ENCODE measurements around the gene HCRT. TPM values are rescaled to one million over a fixed set of nuclear protein-coding genes. Genes with fewer than 3 reads are reported as not detected.
A peak's percentile ranks its signal among the peaks of the same experiment; 100 is the strongest.
"Not testable (repeated sequence)": the region's sequence is repeated elsewhere in the genome, so short reads cannot be mapped to it uniquely, and the experiment has no call there.

The HCRT gene
- total RNA-seq, 1 donor from 2014 or later = not detected

DNA sequence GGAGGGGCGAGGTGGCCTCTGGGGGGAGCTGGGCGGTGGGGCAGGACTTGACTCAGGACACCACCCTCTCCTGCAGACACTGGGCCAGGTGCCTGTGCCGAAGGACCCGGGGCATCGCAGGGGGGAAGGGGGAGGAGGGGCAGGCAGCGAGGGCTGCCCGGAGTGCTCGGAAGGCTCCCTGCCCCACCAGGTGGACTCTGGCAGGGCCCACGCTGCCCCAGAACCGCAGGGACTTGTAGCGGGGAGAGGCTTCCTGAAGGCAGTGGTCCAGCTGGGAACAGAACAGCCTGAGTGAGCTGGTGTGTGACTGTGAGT, 4.4 kb upstream of the HCRT start:
- Histone ChIP-seq H3K9ac (ENCODE audit: low read depth in 1 of 3, low read length in 3 of 3) (no peak overlapping the region), H3K4me1 (ENCODE audit: control insufficient read depth in 3 of 3, insufficient read depth in 3 of 3, low read length in 3 of 3) (peaks cover 15 to 30% (median 17%) of the 10 kb centered on the region in 3 donors)

DNA sequence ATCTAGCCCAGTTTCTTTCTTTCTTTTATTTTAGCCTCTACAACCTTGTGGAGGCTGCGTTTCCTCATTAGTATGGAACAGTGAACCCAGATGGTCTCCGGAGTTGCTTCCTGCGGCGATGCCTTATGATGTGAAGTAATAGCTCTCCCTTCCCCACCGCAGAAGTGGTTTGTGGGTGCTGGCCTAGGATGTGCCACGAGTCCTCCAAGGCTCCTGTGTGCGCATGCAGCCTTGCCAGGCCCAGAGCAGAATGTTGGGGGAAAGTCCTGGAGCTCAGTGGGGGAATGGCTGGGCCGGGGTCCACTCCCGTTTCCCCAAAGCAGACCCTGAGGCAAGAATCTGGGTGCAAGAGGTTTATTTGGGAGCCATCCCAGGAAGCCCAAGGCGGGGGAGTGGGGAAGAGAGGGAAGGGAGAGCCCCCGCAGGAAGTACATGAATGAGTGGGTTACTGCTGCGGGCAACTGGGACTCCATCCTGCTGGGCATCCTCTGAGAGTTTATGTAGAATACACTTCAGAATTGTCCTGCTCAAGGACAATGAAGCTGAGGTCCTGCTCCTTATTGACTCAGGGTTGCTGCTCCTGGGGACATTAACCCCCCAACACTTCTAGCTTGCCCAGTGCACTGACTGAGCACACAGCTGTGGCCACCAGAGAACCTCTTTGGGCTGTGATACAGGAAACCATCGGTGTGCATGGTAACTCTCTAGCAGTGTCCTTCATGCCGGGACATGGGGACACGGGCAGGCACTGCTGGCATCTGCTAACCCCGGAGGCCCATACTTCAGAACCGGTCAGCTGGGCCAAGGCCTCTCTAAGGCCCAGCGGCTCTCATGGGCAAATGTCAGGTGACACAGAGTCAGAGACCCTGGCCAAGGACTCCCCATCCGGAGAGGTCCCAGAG, 3.7 kb upstream of the HCRT start:
- peaks cover 15 to 28% (median 19%) of the 10 kb centered on the region in 3 donors for H3K4me1 ChIP-seq (ENCODE audit: control insufficient read depth in 3 of 3, insufficient read depth in 3 of 3, low read length in 3 of 3)
- no peak overlapping the region for H3K9ac ChIP-seq (ENCODE audit: low read depth in 1 of 3, low read length in 3 of 3)
- H3K27ac ChIP-seq (ENCODE audit: low read depth, low read length) = no peak overlapping the region

More for the DNA sequence above, 4.4 kb upstream of the HCRT start:
- Histone ChIP-seq H3K27me3 (ENCODE audit: control insufficient read depth in 3 of 3, insufficient read depth in 3 of 3, low read length in 3 of 3) (no peaks in the 10 kb centered on the region), H3K9me3 (ENCODE audit: control insufficient read depth in 3 of 3, low read length in 3 of 3) (no peaks in the 10 kb centered on the region), H3K4me3 (ENCODE audit: low read length in 3 of 3) (no peak overlapping the region), H3K36me3 (ENCODE audit: control insufficient read depth in 3 of 3, insufficient read depth in 3 of 3, low read length in 3 of 3) (peaks cover 0 to 7% (median 4%) of the 10 kb centered on the region in 3 donors), H3K27ac (ENCODE audit: low read depth, low read length) (no peak overlapping the region)

DNA sequence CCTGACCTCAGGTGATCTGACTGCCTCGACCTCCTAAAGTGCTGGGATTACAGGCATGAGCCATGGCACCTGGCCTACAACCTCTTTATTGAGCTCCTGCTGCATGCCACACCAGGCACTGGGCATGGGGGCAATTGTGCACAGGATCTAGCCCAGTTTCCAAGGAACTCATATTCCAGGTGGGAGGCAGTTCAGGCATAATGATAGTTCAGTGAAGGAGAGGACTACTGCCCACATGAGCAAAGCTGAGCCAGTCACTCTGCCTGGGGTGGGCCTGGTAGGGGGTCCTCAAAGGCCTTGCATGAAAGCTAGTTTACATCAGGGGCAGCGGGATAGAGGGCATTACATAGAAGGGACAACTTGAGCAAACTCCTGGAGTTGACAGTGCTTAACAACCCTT, 2.6 kb upstream of the HCRT start:
- H3K9me3 ChIP-seq (ENCODE audit: control insufficient read depth in 3 of 3, low read length in 3 of 3) = no peaks in the 10 kb centered on the region
- H3K27ac ChIP-seq (ENCODE audit: low read depth, low read length) = no peak overlapping the region
- H3K36me3 ChIP-seq (ENCODE audit: control insufficient read depth in 3 of 3, insufficient read depth in 3 of 3, low read length in 3 of 3) = peaks cover 0 to 6% (median 4%) of the 10 kb centered on the region in 3 donors
- no peak overlapping the region for H3K9ac ChIP-seq (ENCODE audit: low read depth in 1 of 3, low read length in 3 of 3)
- H3K4me1 ChIP-seq (ENCODE audit: control insufficient read depth in 3 of 3, insufficient read depth in 3 of 3, low read length in 3 of 3) = peaks cover 9 to 21% (median 18%) of the 10 kb centered on the region in 3 donors
- H3K27me3 ChIP-seq (ENCODE audit: control insufficient read depth in 3 of 3, insufficient read depth in 3 of 3, low read length in 3 of 3) = peaks cover 0 to 6% (median 0%) of the 10 kb centered on the region in 3 donors
- no peak overlapping the region for H3K4me3 ChIP-seq (ENCODE audit: low read length in 3 of 3)

More for the DNA sequence above, 3.7 kb upstream of the HCRT start:
- no peak overlapping the region for H3K4me3 ChIP-seq (ENCODE audit: low read length in 3 of 3)
- H3K36me3 ChIP-seq (ENCODE audit: control insufficient read depth in 3 of 3, insufficient read depth in 3 of 3, low read length in 3 of 3) = peaks cover 0 to 7% (median 4%) of the 10 kb centered on the region in 3 donors
- H3K9me3 ChIP-seq (ENCODE audit: control insufficient read depth in 3 of 3, low read length in 3 of 3) = no peaks in the 10 kb centered on the region
- H3K27me3 ChIP-seq (ENCODE audit: control insufficient read depth in 3 of 3, insufficient read depth in 3 of 3, low read length in 3 of 3) = no peaks in the 10 kb centered on the region

DNA sequence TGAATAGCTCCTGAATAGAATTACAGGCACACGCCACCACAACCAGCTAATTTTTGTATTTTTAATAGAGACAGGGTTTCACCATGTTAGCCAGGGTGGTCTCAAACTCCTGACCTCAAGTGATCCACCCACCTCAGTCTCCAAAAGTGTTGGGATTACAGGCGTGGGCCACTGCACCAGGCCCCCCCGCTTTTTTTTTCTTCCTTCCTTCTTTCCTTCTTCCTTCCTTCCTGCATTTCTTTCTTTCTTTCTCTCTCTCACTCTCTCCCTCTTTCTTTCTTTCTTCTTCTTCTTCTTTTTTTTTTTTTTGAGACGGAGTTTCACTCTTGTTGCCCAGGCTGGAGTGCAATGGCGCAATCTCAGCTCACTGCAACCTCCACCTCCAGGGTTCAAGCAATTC, 939 bp upstream of the HCRT start:
- H3K36me3 ChIP-seq (ENCODE audit: control insufficient read depth in 3 of 3, insufficient read depth in 3 of 3, low read length in 3 of 3); H3K9me3 ChIP-seq (ENCODE audit: control insufficient read depth in 3 of 3, low read length in 3 of 3); H3K4me3 ChIP-seq (ENCODE audit: low read length in 3 of 3); H3K27ac ChIP-seq (ENCODE audit: low read depth, low read length); H3K9ac ChIP-seq (ENCODE audit: low read depth in 1 of 3, low read length in 3 of 3): not testable (repeated sequence)
- Histone ChIP-seq H3K27me3 (ENCODE audit: control insufficient read depth in 3 of 3, insufficient read depth in 3 of 3, low read length in 3 of 3) (peaks cover 8 to 12% (median 10%) of the 10 kb centered on the region in 3 donors), H3K4me1 (ENCODE audit: control insufficient read depth in 3 of 3, insufficient read depth in 3 of 3, low read length in 3 of 3) (peaks cover 9 to 21% (median 18%) of the 10 kb centered on the region in 3 donors)

DNA sequence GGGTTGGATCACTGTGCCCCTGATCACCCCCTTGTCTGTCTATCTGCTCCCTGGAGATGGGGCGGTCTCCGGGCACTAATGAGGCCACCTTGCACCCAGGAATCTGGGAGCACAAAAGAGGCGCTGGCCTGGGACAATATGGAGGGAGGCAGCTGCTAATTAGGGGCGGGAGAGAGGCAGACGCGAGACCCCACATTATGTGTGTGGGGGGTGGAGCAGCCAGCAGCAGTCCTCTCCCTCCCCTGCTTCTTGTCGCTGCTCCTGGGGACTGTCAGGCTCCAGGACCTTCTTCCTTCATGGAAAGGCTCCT, 324 bp upstream of the HCRT start:
- Histone ChIP-seq H3K36me3 (ENCODE audit: control insufficient read depth in 3 of 3, insufficient read depth in 3 of 3, low read length in 3 of 3) (no peaks in the 10 kb centered on the region), H3K4me3 (ENCODE audit: low read length in 3 of 3) (no peak overlapping the region), H3K4me1 (ENCODE audit: control insufficient read depth in 3 of 3, insufficient read depth in 3 of 3, low read length in 3 of 3) (peaks cover 9 to 27% (median 18%) of the 10 kb centered on the region in 3 donors), H3K27ac (ENCODE audit: low read depth, low read length) (no peak overlapping the region), H3K27me3 (ENCODE audit: control insufficient read depth in 3 of 3, insufficient read depth in 3 of 3, low read length in 3 of 3) (peaks cover 13 to 18% (median 16%) of the 10 kb centered on the region in 3 donors), H3K9ac (ENCODE audit: low read depth in 1 of 3, low read length in 3 of 3) (no peak overlapping the region), H3K9me3 (ENCODE audit: control insufficient read depth in 3 of 3, low read length in 3 of 3) (no peaks in the 10 kb centered on the region)

DNA sequence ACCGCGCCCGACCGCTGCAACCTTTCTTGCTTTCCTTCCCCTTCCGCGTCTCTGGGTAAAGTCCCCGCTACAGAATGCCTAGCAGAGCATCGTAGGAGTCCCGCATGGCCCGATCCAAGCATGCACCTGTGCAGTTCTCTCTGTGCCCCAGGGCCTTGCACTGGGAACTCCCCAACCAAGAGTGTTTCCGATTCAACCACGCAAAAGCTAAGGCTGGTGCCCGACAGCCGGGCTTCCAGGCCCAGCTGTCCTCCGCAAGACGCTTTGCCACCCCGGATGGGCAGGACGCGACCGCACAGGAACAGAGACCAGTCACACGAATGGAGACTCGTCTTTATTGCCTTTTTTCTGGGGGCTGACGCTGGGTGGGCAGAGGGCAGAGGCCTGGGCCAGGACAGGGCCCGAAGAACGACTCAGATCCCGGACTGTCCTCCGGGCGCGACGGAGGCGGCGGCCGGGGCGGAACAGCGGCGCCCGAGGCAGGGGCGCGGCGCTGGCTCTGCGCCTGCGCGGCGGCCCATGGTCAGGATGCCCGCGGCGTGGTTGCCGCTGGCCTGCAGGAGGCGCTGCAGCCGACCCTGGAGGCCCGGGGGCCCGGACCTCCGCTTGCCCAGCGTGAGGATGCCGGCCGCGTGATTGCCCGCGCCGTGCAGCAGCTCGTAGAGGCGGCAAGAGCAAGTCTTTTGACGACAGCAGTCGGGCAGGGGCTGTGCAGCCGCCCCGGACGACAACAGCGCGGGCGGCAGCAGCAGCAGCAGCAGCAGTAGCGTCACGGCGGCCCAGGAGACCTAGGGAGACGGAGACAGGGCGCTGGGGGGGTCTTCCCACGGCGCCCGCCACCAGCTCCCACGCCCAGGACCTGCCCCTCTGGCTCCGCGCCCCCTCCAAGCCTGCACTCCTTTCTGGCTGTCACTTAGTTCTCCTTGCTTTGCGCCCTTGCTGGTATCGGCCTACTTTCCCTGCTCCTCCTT, 1.2 kb downstream of the HCRT start:
- Histone ChIP-seq H3K4me1 (ENCODE audit: control insufficient read depth in 3 of 3, insufficient read depth in 3 of 3, low read length in 3 of 3) (peaks cover 9 to 30% (median 18%) of the 10 kb centered on the region in 3 donors), H3K4me3 (ENCODE audit: low read length in 3 of 3) (peak overlapping the region; percentile 54 to 77 (median 63)), H3K27me3 (ENCODE audit: control insufficient read depth in 3 of 3, insufficient read depth in 3 of 3, low read length in 3 of 3) (peaks cover 18 to 34% (median 24%) of the 10 kb centered on the region in 3 donors), H3K27ac (ENCODE audit: low read depth, low read length) (peak overlapping the region; percentile 7), H3K36me3 (ENCODE audit: control insufficient read depth in 3 of 3, insufficient read depth in 3 of 3, low read length in 3 of 3) (no peaks in the 10 kb centered on the region), H3K9ac (ENCODE audit: low read depth in 1 of 3, low read length in 3 of 3) (peak overlapping the region in 2 of 3 donors; percentile 54 to 81), H3K9me3 (ENCODE audit: control insufficient read depth in 3 of 3, low read length in 3 of 3) (no peaks in the 10 kb centered on the region)

DNA sequence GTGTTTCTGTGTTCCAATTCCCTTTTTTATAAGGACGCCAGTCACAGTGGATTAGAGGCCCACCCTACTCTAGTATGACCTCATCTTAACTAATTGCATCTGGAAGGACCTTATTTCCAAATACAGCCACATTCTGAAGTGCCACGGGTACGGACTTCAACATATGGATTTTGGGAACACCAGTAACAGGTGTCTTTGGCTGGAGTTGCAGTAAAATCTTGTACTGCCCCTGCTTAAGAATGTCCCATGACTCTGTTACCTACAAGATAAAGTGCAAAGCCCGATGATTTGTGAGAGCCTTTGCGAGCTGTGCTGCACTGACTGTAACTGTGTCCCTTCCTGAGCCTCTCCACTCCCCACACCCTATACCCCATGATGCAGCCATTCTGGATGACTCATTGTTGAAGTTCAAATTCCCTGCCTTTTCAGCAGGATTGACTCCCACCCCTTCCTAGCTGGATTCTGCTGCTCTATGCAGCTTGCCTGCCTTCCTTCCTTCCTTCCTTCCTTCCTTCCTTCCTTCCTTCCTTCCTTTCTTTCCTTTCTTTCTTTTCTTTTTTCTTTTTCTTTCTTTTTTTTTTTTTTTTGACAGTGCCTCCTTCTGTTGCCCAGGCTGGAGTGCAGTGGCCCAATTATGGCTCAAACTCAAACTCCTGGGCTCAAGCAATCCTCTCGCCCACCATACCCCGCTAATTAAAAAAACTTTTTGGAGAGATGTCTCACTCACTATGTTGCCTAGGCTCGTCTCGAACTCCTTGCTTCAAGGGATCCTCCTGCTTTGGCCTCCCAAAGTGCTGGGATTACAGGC, 2.1 kb downstream of the HCRT start:
- Histone ChIP-seq H3K4me1 (ENCODE audit: control insufficient read depth in 3 of 3, insufficient read depth in 3 of 3, low read length in 3 of 3) (peaks cover 9 to 30% (median 18%) of the 10 kb centered on the region in 3 donors), H3K27ac (ENCODE audit: low read depth, low read length) (no peak overlapping the region), H3K36me3 (ENCODE audit: control insufficient read depth in 3 of 3, insufficient read depth in 3 of 3, low read length in 3 of 3) (no peaks in the 10 kb centered on the region), H3K9me3 (ENCODE audit: control insufficient read depth in 3 of 3, low read length in 3 of 3) (no peaks in the 10 kb centered on the region), H3K4me3 (ENCODE audit: low read length in 3 of 3) (peak overlapping the region; percentile 54 to 77 (median 63)), H3K9ac (ENCODE audit: low read depth in 1 of 3, low read length in 3 of 3) (peak overlapping the region in 1 of 3 donors; percentile 81), H3K27me3 (ENCODE audit: control insufficient read depth in 3 of 3, insufficient read depth in 3 of 3, low read length in 3 of 3) (peaks cover 21 to 41% (median 26%) of the 10 kb centered on the region in 3 donors)

DNA sequence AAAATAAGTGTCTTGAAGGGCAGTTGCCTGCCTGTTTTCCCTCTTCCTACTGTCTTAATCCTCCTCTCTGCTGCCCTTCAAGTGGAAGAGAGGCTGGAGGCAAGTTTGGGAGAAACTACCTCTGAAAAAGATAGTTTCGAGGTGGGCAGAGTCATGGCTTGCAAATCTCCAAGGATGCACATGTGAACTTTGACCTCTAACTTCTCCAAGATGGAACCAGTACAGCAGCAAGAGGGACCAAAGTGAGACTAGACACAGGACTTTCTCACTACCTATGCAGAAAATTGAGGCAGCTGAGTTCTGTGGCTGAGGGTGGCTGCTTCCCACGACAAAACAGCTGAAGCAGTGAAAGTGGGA, 3.4 kb downstream of the HCRT start:
- no peak overlapping the region for H3K9ac ChIP-seq (ENCODE audit: low read depth in 1 of 3, low read length in 3 of 3)
- H3K36me3 ChIP-seq (ENCODE audit: control insufficient read depth in 3 of 3, insufficient read depth in 3 of 3, low read length in 3 of 3) = no peaks in the 10 kb centered on the region
- H3K27me3 ChIP-seq (ENCODE audit: control insufficient read depth in 3 of 3, insufficient read depth in 3 of 3, low read length in 3 of 3) = peaks cover 21 to 44% (median 26%) of the 10 kb centered on the region in 3 donors
- no peak overlapping the region for H3K4me3 ChIP-seq (ENCODE audit: low read length in 3 of 3)
- no peaks in the 10 kb centered on the region for H3K9me3 ChIP-seq (ENCODE audit: control insufficient read depth in 3 of 3, low read length in 3 of 3)
- H3K4me1 ChIP-seq (ENCODE audit: control insufficient read depth in 3 of 3, insufficient read depth in 3 of 3, low read length in 3 of 3) = peaks cover 9 to 30% (median 18%) of the 10 kb centered on the region in 3 donors
- no peak overlapping the region for H3K27ac ChIP-seq (ENCODE audit: low read depth, low read length)
